Osteocyte (in vitro differentiated cells): ENCODE results near the gene KASH5. TPM values are rescaled to one million over a fixed set of nuclear protein-coding genes. Genes with fewer than 3 reads are reported as not detected.
A peak's percentile ranks its signal among the peaks of the same experiment; 100 is the strongest.

Experiments
- DNase-seq: peaks from one replicate; pipeline ENCODE4 v3.0.0; 2021; ENCODE audit warnings: mixed read lengths; ENCODE audit not compliant: unreplicated experiment; ENCODE audit errors: extremely low spot score
- H3K27ac Mint-ChIP-seq: one replicate; pipeline ENCODE4 v1.8.0; 2021; ENCODE audit warnings: mild to moderate bottlenecking, mixed read lengths; ENCODE audit not compliant: unreplicated experiment
- H3K27me3 Mint-ChIP-seq: one replicate; pipeline ENCODE4 v1.8.0; 2021; ENCODE audit warnings: mixed read lengths; ENCODE audit not compliant: unreplicated experiment
- H3K36me3 Mint-ChIP-seq: one replicate; pipeline ENCODE4 v1.8.0; 2021; ENCODE audit warnings: mixed read lengths; ENCODE audit not compliant: unreplicated experiment
- H3K4me1 Mint-ChIP-seq: one replicate; pipeline ENCODE4 v1.8.0; 2021; ENCODE audit warnings: mixed read lengths; ENCODE audit not compliant: unreplicated experiment
- H3K4me3 Mint-ChIP-seq: one replicate; pipeline ENCODE4 v1.8.0; 2021; ENCODE audit warnings: mild to moderate bottlenecking, moderate library complexity, mixed read lengths; ENCODE audit not compliant: unreplicated experiment
- H3K9me3 Mint-ChIP-seq: one replicate; pipeline ENCODE4 v1.8.0; 2021; ENCODE audit warnings: mixed read lengths; ENCODE audit not compliant: unreplicated experiment
- CTCF ChIP-seq: fragments of 200-600 bp; sonication (generic); IDR thresholded peaks from 2 replicates; pipeline ENCODE4 v1.5.0; 2021; ENCODE audit warnings: antibody characterized with exemption, mild to moderate bottlenecking, moderate library complexity
- total RNA-seq: library from RNA; stranded (reverse); gene quantifications from 2 replicates; pipeline ENCODE4 v1.2.1, GENCODE V29; 2021

The KASH5 gene
- total RNA-seq, 1 donor from 2014 or later: not detected

GRCh38 chr19:49438261-49438660 lies 50.2 kb downstream of the KASH5 start:
- TF ChIP-seq CTCF: no peak
- Mint-ChIP-seq H3K4me3 (no peak overlapping the region), H3K4me1 (peaks cover 19% of the 10 kb centered on the region), H3K36me3 (no peaks in the 10 kb centered on the region), H3K9me3 (no peaks in the 10 kb centered on the region), H3K27me3 (peaks cover 84% of the 10 kb centered on the region), H3K27ac (no peak overlapping the region)
- DNase-seq: no peak

GRCh38 chr19:49439836-49440235 lies 51.8 kb downstream of the KASH5 start:
- TF ChIP-seq CTCF: no peak
- no peak for DNase-seq
- Mint-ChIP-seq H3K9me3 (no peaks in the 10 kb centered on the region), H3K27ac (no peak overlapping the region), H3K36me3 (no peaks in the 10 kb centered on the region), H3K4me3 (no peak overlapping the region), H3K4me1 (peaks cover 23% of the 10 kb centered on the region), H3K27me3 (peaks cover 76% of the 10 kb centered on the region)

- H3K4me3 Mint-ChIP-seq: peak overlapping the region; percentile 20
- peaks cover 23% of the 10 kb centered on the region for H3K4me1 Mint-ChIP-seq
- TF ChIP-seq CTCF: no peak
- DNase-seq: no peak
- no peak overlapping the region for H3K27ac Mint-ChIP-seq
- no peaks in the 10 kb centered on the region for H3K9me3 Mint-ChIP-seq
- no peaks in the 10 kb centered on the region for H3K36me3 Mint-ChIP-seq
- H3K27me3 Mint-ChIP-seq: peaks cover 68% of the 10 kb centered on the region
Measured at GRCh38 chr19:49440439-49441209, 52.6 kb downstream of the KASH5 start.

GRCh38 chr19:49441210-49441959 lies 53.3 kb downstream of the KASH5 start, which contains the start of gene SLC17A7:
TSS of gene SLC17A7 (minus strand) at chr19:49441527. CDS start at chr19:49441379, 148 bp downstream.
- TF ChIP-seq CTCF: no peak
- no peak for DNase-seq
- no peaks in the 10 kb centered on the region for H3K36me3 Mint-ChIP-seq
- peaks cover 61% of the 10 kb centered on the region for H3K27me3 Mint-ChIP-seq
- H3K4me3 Mint-ChIP-seq: peak within 1 kb of the TSS; percentile 77
- no peak within 1 kb of the TSS for H3K27ac Mint-ChIP-seq
- H3K9me3 Mint-ChIP-seq: no peaks in the 10 kb centered on the region
- H3K4me1 Mint-ChIP-seq: peaks cover 23% of the 10 kb centered on the region

GRCh38 chr19:49441960-49442350 lies 53.9 kb downstream of the KASH5 start:
- no peak for DNase-seq
- TF ChIP-seq CTCF: no peak
- peaks cover 56% of the 10 kb centered on the region for H3K27me3 Mint-ChIP-seq
- peaks cover 23% of the 10 kb centered on the region for H3K4me1 Mint-ChIP-seq
- H3K4me3 Mint-ChIP-seq: peak overlapping the region; percentile 77
- no peak overlapping the region for H3K27ac Mint-ChIP-seq
- no peaks in the 10 kb centered on the region for H3K9me3 Mint-ChIP-seq
- peaks cover 4% of the 10 kb centered on the region for H3K36me3 Mint-ChIP-seq
